DND-41 (cell line): Measurements from ENCODE around the gene GALNT18.

Experiments used
- CTCF ChIP-seq: IDR thresholded peaks from 2 replicates; pipeline ENCODE4 v1.5.1; 2012; ENCODE audit warnings: borderline replicate concordance, low read length, moderate library complexity, mild to moderate bottlenecking; ENCODE audit not compliant: poor library complexity, severe bottlenecking; ENCODE audit errors: extremely low read depth
- EZH2 ChIP-seq: IDR thresholded peaks from 3 replicates; pipeline ENCODE4 v1.6.1; 2012; ENCODE audit warnings: borderline replicate concordance, low read depth, mild to moderate bottlenecking, moderate library complexity, low read length, inconsistent platforms; ENCODE audit not compliant: severe bottlenecking

GRCh38 chr11:11449327-11449726 lies 172.5 kb downstream of the GALNT18 start:
- TF ChIP-seq CTCF: no peak
- no peak for TF ChIP-seq EZH2
